VCaP (cell line): Measurements from ENCODE around the gene PIAS3.

Experiments used
- H3K27ac ChIP-seq: fragments of 450-650 bp; 2 replicates; pipeline ENCODE4 v1.5.1; 2017
- CTCF ChIP-seq: fragments of 450-650 bp; conservative IDR thresholded peaks from 2 replicates; pipeline ENCODE4 v1.5.1; 2017; ENCODE audit warnings: mild to moderate bottlenecking, moderate library complexity

PIAS3 gene

GRCh38 chr1:145893306-145894055 is 34.6 kb upstream of the PIAS3 start:
- H3K27ac ChIP-seq, result peak overlapping the region; percentile 96
- no peak for TF ChIP-seq CTCF

DNA sequence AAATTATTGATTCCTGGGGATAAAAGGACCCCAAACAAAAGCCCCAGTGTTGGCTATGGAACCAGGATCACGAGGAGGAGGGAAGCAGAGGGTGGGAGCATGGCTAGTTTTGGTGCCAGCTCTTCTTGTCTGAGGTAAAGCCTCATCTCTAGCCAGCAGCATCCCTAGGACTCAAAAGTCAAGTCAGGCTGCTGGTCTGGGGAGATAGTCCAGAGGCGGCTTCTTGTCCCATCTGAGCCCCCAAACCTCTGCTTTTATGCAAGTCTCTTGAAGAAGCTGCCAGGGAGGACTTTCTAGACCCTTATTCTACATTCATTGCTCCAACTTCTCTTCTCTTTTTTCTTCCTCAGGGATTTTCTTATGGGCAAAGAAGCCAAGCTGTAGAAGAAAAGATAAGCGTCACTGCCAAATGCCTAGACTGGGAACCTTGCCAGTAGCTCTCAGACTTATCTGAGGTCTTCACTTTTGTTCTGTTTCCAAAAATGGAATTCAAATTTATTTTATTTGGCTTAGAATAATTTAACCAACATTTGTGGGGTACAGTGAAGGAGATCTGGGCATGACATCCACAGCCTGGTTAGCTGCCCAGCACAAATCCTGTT is 33.7 kb upstream of the PIAS3 start:
- peak overlapping the region; percentile 96 for H3K27ac ChIP-seq
- no peak for TF ChIP-seq CTCF

GRCh38 chr1:145891587-145892485 is 33.0 kb upstream of the PIAS3 start:
- H3K27ac ChIP-seq, result peak overlapping the region; percentile 96
- peak; percentile 96 for TF ChIP-seq CTCF

DNA sequence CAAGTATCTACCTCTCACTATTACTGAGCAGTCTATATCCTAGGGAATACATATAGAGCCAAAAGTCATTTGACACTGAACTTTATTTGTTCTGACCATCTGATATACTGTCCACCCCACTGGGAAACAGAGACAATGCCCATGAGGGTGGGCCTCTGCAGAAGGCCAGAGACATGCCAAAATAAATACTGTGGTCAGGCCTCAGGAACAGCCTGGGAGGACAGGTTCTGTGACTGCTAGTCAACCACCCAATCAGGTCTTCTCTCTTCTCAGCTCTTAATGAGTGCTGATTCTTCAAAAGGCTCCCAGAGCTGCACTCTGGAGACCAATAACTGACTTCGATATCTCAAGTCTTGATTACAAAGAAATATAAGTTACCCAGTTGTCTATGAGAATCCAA is 32.3 kb upstream of the PIAS3 start:
- peak overlapping the region; percentile 96 for H3K27ac ChIP-seq
- no peak for TF ChIP-seq CTCF

DNA sequence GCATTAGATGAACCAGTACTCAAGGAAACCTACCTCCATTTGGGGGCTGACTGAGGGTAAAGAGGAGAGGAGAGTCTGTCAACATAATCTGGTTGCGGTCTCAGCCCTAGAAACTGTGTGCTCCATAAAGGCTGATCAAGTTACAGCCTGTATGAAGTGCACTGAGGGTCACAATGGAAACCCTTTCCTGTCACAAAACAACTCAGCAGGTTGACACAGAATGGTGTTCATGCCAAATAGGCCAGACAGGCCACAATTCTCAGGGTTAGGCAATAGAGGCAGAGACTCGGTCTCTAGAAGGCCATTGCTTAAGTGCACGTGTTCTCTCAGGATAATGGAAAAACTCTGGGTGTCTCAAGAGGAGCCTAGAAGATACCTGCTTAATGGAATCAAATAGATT is 30.8 kb upstream of the PIAS3 start:
- no peak for TF ChIP-seq CTCF
- H3K27ac ChIP-seq, result peak overlapping the region; percentile 96

- TF ChIP-seq CTCF, result no peak
- no peak overlapping the region for H3K27ac ChIP-seq
Observed at GRCh38 chr1:145887631-145888030, 28.8 kb upstream of the PIAS3 start.

- no peak for TF ChIP-seq CTCF
Observed at GRCh38 chr1:145886816-145887215, 27.9 kb upstream of the PIAS3 start.

More at GRCh38 chr1:145886816-145887215, 27.9 kb upstream of the PIAS3 start:
- no peak overlapping the region for H3K27ac ChIP-seq
